ENCODE results near the gene ISG20L2.

- TF ChIP-seq CTCF (IDR thresholded peaks at IDR 0.05; ENCODE audit: low read length) (no peak), EZH2 (optimal IDR thresholded peaks at IDR 0.05; ENCODE audit: low read depth, low read length) (no peak)
These were observed 10.3 kb upstream of the ISG20L2 start for GRCh38 chr1:156738916-156739315.

Measured in MM.1S (cell line).